Keratinocyte (primary cell): Measurements from ENCODE around the gene OTOS. TPM values are rescaled to one million over a fixed set of nuclear protein-coding genes. Genes with fewer than 3 reads are reported as not detected.

Source experiments
- DNase-seq: peaks from one replicate; pipeline ENCODE4 v3.0.0-alpha.2; 2011; ENCODE audit warnings: low read depth, missing footprints, low spot score
- FAIRE-seq: peaks from 2 replicates; lab custom pipeline; 2011; peaks lifted over from hg19 to GRCh38; lab: Jason Lieb, UNC
- H2AFZ ChIP-seq: 2 replicates; pipeline ENCODE4 v1.6.0; 2012; ENCODE audit warnings: low read length, control low read depth, inconsistent platforms; ENCODE audit not compliant: control insufficient read depth
- H3K27ac ChIP-seq: 2 replicates; pipeline ENCODE4 v1.5.1; 2011; ENCODE audit warnings: low read length; ENCODE audit not compliant: control insufficient read depth, insufficient read depth
- H3K27me3 ChIP-seq: 3 replicates; pipeline ENCODE4 v1.6.0; 2011; ENCODE audit warnings: low read length; ENCODE audit not compliant: control insufficient read depth, insufficient read depth; ENCODE audit errors: extremely low read depth
- H3K36me3 ChIP-seq, 2 experiments: 2 replicates in 1 of 2; 3 replicates in 1 of 2; pipeline ENCODE4 v1.5.1; 2011; ENCODE audit warnings: low read length in 2 of 2, mild to moderate bottlenecking in 1 of 2; ENCODE audit not compliant: control insufficient read depth in 2 of 2, insufficient read depth in 2 of 2; ENCODE audit errors: extremely low read depth in 1 of 2
- H3K4me1 ChIP-seq: 3 replicates; pipeline ENCODE4 v1.5.1; 2011; ENCODE audit warnings: low read length; ENCODE audit not compliant: control insufficient read depth, insufficient read depth; ENCODE audit errors: extremely low read depth
- H3K4me2 ChIP-seq: 3 replicates; pipeline ENCODE4 v1.6.0; 2011; ENCODE audit warnings: low read depth, low read length; ENCODE audit not compliant: control insufficient read depth, insufficient read depth; ENCODE audit errors: extremely low read depth
- H3K4me3 ChIP-seq, 3 experiments: fragments of 200-600 bp in 1 of 3; sonication (generic) in 1 of 3; 2 replicates in 2 of 3; 3 replicates in 1 of 3; pipeline ENCODE4 v1.5.1; 2011 to 2016; ENCODE audit warnings: low read length in 3 of 3, mild to moderate bottlenecking in 3 of 3, control low read depth in 2 of 3, inconsistent platforms in 1 of 3, low read depth in 1 of 3, mixed read lengths in 1 of 3, mixed run types in 1 of 3, moderate library complexity in 1 of 3; ENCODE audit not compliant: control insufficient read depth in 2 of 3, insufficient read depth in 2 of 3; ENCODE audit errors: extremely low read depth in 1 of 3
- H3K79me2 ChIP-seq: 2 replicates; pipeline ENCODE4 v1.6.0; 2012; ENCODE audit warnings: low read length; ENCODE audit not compliant: control insufficient read depth, insufficient read depth
- H3K9ac ChIP-seq: 3 replicates; pipeline ENCODE4 v1.6.0; 2011; ENCODE audit warnings: low read length; ENCODE audit not compliant: control insufficient read depth, insufficient read depth; ENCODE audit errors: extremely low read depth
- H3K9me1 ChIP-seq: 3 replicates; pipeline ENCODE4 v1.6.0; 2011; ENCODE audit warnings: low read length; ENCODE audit not compliant: control insufficient read depth, insufficient read depth; ENCODE audit errors: extremely low read depth
- H3K9me3 ChIP-seq: 2 replicates; pipeline ENCODE4 v1.5.1; 2012; ENCODE audit warnings: low read depth, low read length; ENCODE audit not compliant: control insufficient read depth
- H4K20me1 ChIP-seq: 3 replicates; pipeline ENCODE4 v1.6.0; 2011; ENCODE audit warnings: low read length; ENCODE audit not compliant: control insufficient read depth, insufficient read depth; ENCODE audit errors: extremely low read depth
- EZH2 ChIP-seq: IDR thresholded peaks from one replicate; pipeline ENCODE4 v1.6.1; 2012; ENCODE audit warnings: inconsistent platforms, mild to moderate bottlenecking, low read length, moderate library complexity
- dilution Hi-C: fragments of 300-500 bp; cut with MboI; formaldehyde crosslinking; loops from one replicate; pipeline ENCODE4 v1.7.0; 2020; ENCODE audit warnings: low sequenced_read_pairs; ENCODE audit not compliant: extremely low pct_ligation_motif_present
- polyA plus RNA-seq, 5 experiments: library from polyadenylated mRNA; depleted of rRNA in 3 of 5; stranded (reverse) in 3 of 5; stranded (forward) in 1 of 5; unstranded in 1 of 5; fragments of >200 nt; gene quantifications; 1 replicate in 1 of 5; 2 replicates in 3 of 5; 3 replicates in 1 of 5; pipeline versions ENCODE4 v1.2.1 to v1.2.3, GENCODE V29; 2011 to 2012; ENCODE audit warnings: missing spikeins in 2 of 5, low read depth in 1 of 5, low replicate concordance in 1 of 5
- TF ChIP-seq, protein P1 (sequence below), 3 experiments: IDR thresholded peaks in 1 of 3; conservative IDR thresholded peaks in 1 of 3; optimal IDR thresholded peaks in 1 of 3; 2 replicates in 2 of 3; 3 replicates in 1 of 3; pipeline versions ENCODE3 to v1.5.1; 2011; ENCODE audit warnings: low read length in 3 of 3, mild to moderate bottlenecking in 3 of 3, moderate library complexity in 2 of 3, control low read depth in 1 of 3, inconsistent platforms in 1 of 3; ENCODE audit not compliant: insufficient read depth in 2 of 3; ENCODE audit errors: extremely low read depth in 1 of 3

The OTOS gene
- polyA plus RNA-seq, 1 donor (not counting 4 experiments of a cell fraction or from before 2014, with no cell fraction given), result not detected

DNA sequence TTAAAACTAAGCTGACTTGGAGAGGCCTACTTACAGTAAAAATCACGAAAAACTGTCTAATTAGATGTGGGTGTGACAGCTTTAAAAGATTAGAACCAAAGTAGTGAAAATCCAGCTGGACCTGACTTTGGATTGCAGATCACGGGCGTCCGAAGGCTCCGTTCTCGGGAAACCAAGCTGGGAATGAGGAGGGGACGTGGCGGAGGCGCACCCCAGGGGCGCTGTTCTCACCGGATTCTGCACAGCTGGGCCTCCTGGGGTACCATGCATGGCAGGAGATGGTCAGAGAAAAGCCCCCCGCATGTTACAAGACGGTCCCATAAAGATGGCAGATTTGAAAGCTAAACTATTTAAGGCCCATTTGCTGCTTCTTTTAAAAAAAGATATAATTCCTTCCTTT, 5.0 kb upstream of the OTOS start:
- no peak overlapping the region for H3K4me3 ChIP-seq
- H3K36me3 ChIP-seq, result no peaks in the 10 kb centered on the region
- no peaks in the 10 kb centered on the region for H3K4me1 ChIP-seq
- TF ChIP-seq, protein P1, sequence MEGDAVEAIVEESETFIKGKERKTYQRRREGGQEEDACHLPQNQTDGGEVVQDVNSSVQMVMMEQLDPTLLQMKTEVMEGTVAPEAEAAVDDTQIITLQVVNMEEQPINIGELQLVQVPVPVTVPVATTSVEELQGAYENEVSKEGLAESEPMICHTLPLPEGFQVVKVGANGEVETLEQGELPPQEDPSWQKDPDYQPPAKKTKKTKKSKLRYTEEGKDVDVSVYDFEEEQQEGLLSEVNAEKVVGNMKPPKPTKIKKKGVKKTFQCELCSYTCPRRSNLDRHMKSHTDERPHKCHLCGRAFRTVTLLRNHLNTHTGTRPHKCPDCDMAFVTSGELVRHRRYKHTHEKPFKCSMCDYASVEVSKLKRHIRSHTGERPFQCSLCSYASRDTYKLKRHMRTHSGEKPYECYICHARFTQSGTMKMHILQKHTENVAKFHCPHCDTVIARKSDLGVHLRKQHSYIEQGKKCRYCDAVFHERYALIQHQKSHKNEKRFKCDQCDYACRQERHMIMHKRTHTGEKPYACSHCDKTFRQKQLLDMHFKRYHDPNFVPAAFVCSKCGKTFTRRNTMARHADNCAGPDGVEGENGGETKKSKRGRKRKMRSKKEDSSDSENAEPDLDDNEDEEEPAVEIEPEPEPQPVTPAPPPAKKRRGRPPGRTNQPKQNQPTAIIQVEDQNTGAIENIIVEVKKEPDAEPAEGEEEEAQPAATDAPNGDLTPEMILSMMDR (optimal IDR thresholded peaks at IDR 0.05 in 1 of 3, IDR thresholded peaks at IDR 0.05 in 1 of 3, conservative IDR thresholded peaks at IDR 0.05 in 1 of 3; ENCODE audit: extremely low read depth in 1 of 3, insufficient read depth in 2 of 3, low read length in 3 of 3), result no peak
- TF ChIP-seq EZH2, result no peak
- H4K20me1 ChIP-seq, result no peaks in the 10 kb centered on the region
- FAIRE-seq (no peak), DNase-seq (no peak)
- dilution Hi-C loops, result no loop called here
- H3K9me1 ChIP-seq, result no peaks in the 10 kb centered on the region
- no peak overlapping the region for H2AFZ ChIP-seq
- peaks cover 9% of the 10 kb centered on the region for H3K27me3 ChIP-seq
- no peak overlapping the region for H3K27ac ChIP-seq
- H3K9ac ChIP-seq, result no peak overlapping the region
- H3K9me3 ChIP-seq, result no peaks in the 10 kb centered on the region
- no peak overlapping the region for H3K4me2 ChIP-seq
- H3K79me2 ChIP-seq, result no peaks in the 10 kb centered on the region

DNA sequence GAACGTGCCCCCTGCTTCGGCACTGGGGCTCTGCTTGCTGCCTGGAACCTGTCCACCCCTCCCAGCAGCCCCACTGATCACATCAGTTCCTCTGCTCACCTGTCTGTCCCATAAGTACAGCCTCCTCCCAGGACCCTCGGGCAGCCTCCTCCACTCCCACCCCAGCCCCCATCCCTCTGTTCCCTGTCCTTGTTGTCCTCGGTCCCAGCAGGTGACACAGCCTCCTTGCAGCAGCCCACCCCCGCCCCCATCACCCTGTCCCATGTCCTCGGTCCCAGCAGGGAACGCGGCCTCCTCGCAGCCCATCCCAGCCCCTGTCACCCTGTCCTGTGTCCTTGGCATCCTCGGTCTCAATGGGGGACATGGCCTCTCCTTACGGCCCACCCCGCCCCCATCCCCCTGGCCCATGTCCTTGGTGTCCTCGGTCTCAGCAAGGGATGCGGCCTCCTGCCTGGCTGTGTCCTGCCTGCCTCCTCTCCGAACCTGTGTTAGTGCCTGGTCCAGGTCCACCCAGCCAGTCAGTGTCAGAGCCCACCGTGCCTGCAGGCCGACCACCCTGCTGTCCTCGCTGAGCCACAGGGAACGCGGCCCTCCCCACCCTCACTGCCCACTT, 4.3 kb upstream of the OTOS start:
- Histone ChIP-seq H4K20me1 (no peaks in the 10 kb centered on the region), H3K27me3 (peaks cover 6% of the 10 kb centered on the region), H3K4me1 (no peaks in the 10 kb centered on the region), H3K9me3 (no peaks in the 10 kb centered on the region), H3K9ac (no peak overlapping the region), H3K4me2 (no peak overlapping the region), H3K4me3 (no peak overlapping the region), H3K79me2 (no peaks in the 10 kb centered on the region), H3K27ac (no peak overlapping the region), H3K36me3 (no peaks in the 10 kb centered on the region), H2AFZ (no peak overlapping the region), H3K9me1 (no peaks in the 10 kb centered on the region)
- TF ChIP-seq, protein P1 (optimal IDR thresholded peaks at IDR 0.05 in 1 of 3, IDR thresholded peaks at IDR 0.05 in 1 of 3, conservative IDR thresholded peaks at IDR 0.05 in 1 of 3; ENCODE audit: extremely low read depth in 1 of 3, insufficient read depth in 2 of 3, low read length in 3 of 3), result no peak
- no peak for TF ChIP-seq EZH2
- DNase-seq (no peak), FAIRE-seq (no peak)
- dilution Hi-C loops, result no loop called here
